HCT116 (cell line): ENCODE results near the gene SCOC.

Experiments
- MAX ChIP-seq: IDR thresholded peaks from 2 replicates; pipeline ENCODE4 v1.6.1; 2012
- POLR2A ChIP-seq: IDR thresholded peaks from 2 replicates; pipeline ENCODE4 v1.7.0; 2011; ENCODE audit warnings: borderline replicate concordance; ENCODE audit not compliant: insufficient read depth, insufficient read length; ENCODE audit errors: extremely low read depth
- TCF7L2 ChIP-seq: IDR thresholded peaks from 2 replicates; pipeline ENCODE4 v1.7.0; 2011; ENCODE audit warnings: borderline replicate concordance, inconsistent platforms; ENCODE audit not compliant: insufficient read depth, insufficient read length; ENCODE audit errors: extremely low read depth
- YY1 ChIP-seq: IDR thresholded peaks from 2 replicates; pipeline ENCODE4 v1.6.1; 2011; ENCODE audit warnings: low read length, low read depth, moderate library complexity, mild to moderate bottlenecking; ENCODE audit not compliant: insufficient replicate concordance; ENCODE audit errors: extremely low read depth
- TF ChIP-seq, protein P1 (sequence below), 3 experiments: fragments of 200-600 bp in 1 of 3; sonication (generic) in 1 of 3; IDR thresholded peaks in 2 of 3; conservative IDR thresholded peaks in 1 of 3; 2 replicates each; pipeline ENCODE4 v1.5.1; 2012 to 2017; ENCODE audit warnings: low read depth in 2 of 3, low read length in 2 of 3, antibody characterized with exemption in 1 of 3, borderline replicate concordance in 1 of 3, control low read depth in 1 of 3, mild to moderate bottlenecking in 1 of 3, mixed read lengths in 1 of 3, mixed run types in 1 of 3, moderate library complexity in 1 of 3; ENCODE audit not compliant: insufficient read depth in 1 of 3

DNA sequence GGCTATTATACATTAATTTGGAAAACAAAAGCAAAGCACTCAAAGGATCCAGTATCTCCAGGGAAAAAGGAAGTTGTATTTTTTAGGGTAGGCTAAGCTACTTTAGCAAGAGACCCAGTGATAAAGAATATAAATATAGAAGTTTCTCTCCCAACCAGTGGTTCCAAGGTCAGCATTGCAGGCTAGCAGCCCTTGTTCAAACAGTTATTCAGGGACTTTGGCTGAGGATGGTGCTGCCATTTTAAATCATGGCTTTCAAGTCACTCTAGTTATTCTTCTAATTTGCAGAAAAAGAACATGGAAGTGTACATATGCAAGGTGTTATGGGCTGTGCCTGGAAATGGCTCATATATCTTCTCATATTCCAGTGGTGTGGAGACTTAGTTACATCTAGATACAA lies 9.3 kb downstream of the SCOC start:
- TF ChIP-seq POLR2A (no peak), TCF7L2 (no peak), YY1 (no peak), MAX (no peak)
- TF ChIP-seq, protein P1, sequence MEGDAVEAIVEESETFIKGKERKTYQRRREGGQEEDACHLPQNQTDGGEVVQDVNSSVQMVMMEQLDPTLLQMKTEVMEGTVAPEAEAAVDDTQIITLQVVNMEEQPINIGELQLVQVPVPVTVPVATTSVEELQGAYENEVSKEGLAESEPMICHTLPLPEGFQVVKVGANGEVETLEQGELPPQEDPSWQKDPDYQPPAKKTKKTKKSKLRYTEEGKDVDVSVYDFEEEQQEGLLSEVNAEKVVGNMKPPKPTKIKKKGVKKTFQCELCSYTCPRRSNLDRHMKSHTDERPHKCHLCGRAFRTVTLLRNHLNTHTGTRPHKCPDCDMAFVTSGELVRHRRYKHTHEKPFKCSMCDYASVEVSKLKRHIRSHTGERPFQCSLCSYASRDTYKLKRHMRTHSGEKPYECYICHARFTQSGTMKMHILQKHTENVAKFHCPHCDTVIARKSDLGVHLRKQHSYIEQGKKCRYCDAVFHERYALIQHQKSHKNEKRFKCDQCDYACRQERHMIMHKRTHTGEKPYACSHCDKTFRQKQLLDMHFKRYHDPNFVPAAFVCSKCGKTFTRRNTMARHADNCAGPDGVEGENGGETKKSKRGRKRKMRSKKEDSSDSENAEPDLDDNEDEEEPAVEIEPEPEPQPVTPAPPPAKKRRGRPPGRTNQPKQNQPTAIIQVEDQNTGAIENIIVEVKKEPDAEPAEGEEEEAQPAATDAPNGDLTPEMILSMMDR (IDR thresholded peaks at IDR 0.05 in 2 of 3, conservative IDR thresholded peaks at IDR 0.05 in 1 of 3; ENCODE audit: borderline replicate concordance in 1 of 3, insufficient read depth in 1 of 3, low read depth in 2 of 3, low read length in 2 of 3), result no peak
